HEK293 (cell line): ENCODE results near the gene XPNPEP1.

Source experiments
- KLF8 ChIP-seq: fragments of 450-650 bp; formaldehyde crosslinking; IDR thresholded peaks from 2 replicates; pipeline ENCODE4 v1.5.1; 2016; ENCODE audit warnings: missing biosample characterization, missing genetic modification characterization
- ZSCAN16 ChIP-seq: fragments of 450-650 bp; formaldehyde crosslinking; IDR thresholded peaks from 2 replicates; pipeline ENCODE4 v1.5.1; 2016; ENCODE audit warnings: missing biosample characterization, missing genetic modification characterization
- TF ChIP-seq, protein P1 (sequence below): fragments of 450-650 bp; formaldehyde crosslinking; IDR thresholded peaks from 2 replicates; pipeline ENCODE4 v1.5.1; 2016; ENCODE audit warnings: missing biosample characterization, missing genetic modification characterization
- TF ChIP-seq, protein P2 (sequence below): fragments of 450-650 bp; formaldehyde crosslinking; IDR thresholded peaks from 2 replicates; pipeline ENCODE4 v1.5.1; 2016; ENCODE audit warnings: missing biosample characterization, missing genetic modification characterization
- TF ChIP-seq, protein P3 (sequence below): fragments of 450-650 bp; formaldehyde crosslinking; IDR thresholded peaks from 2 replicates; pipeline ENCODE4 v1.5.1; 2016; ENCODE audit warnings: missing biosample characterization, missing genetic modification characterization
- TF ChIP-seq, protein P4 (sequence below): fragments of 450-650 bp; formaldehyde crosslinking; IDR thresholded peaks from 2 replicates; pipeline ENCODE4 v1.5.1; 2016; ENCODE audit warnings: missing biosample characterization, missing genetic modification characterization

DNA sequence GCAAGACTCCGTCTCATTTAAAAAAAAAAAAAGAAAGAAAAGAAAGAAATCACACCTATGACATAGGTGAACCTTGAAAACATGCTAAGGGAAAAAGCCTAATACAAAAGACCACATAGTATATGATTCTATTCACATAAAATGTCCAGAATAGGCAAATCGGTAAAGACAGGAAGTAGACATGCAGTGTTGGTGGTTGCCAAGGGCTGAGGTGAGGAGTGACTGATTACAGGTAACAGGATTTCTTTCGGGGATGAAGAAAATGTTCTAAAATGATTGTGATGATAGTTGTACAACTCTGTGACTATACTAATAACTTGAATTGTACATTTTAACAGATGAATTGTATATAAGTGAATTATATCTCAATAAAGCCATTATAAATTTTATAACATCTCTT is 3.3 kb downstream of the XPNPEP1 start:
- TF ChIP-seq, protein P1, sequence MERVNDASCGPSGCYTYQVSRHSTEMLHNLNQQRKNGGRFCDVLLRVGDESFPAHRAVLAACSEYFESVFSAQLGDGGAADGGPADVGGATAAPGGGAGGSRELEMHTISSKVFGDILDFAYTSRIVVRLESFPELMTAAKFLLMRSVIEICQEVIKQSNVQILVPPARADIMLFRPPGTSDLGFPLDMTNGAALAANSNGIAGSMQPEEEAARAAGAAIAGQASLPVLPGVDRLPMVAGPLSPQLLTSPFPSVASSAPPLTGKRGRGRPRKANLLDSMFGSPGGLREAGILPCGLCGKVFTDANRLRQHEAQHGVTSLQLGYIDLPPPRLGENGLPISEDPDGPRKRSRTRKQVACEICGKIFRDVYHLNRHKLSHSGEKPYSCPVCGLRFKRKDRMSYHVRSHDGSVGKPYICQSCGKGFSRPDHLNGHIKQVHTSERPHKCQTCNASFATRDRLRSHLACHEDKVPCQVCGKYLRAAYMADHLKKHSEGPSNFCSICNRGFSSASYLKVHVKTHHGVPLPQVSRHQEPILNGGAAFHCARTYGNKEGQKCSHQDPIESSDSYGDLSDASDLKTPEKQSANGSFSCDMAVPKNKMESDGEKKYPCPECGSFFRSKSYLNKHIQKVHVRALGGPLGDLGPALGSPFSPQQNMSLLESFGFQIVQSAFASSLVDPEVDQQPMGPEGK (tag by site-specific recombination), result no peak
- TF ChIP-seq KLF8 (tag by site-specific recombination) (no peak), ZSCAN16 (tag by site-specific recombination) (no peak)
- TF ChIP-seq, protein P2, sequence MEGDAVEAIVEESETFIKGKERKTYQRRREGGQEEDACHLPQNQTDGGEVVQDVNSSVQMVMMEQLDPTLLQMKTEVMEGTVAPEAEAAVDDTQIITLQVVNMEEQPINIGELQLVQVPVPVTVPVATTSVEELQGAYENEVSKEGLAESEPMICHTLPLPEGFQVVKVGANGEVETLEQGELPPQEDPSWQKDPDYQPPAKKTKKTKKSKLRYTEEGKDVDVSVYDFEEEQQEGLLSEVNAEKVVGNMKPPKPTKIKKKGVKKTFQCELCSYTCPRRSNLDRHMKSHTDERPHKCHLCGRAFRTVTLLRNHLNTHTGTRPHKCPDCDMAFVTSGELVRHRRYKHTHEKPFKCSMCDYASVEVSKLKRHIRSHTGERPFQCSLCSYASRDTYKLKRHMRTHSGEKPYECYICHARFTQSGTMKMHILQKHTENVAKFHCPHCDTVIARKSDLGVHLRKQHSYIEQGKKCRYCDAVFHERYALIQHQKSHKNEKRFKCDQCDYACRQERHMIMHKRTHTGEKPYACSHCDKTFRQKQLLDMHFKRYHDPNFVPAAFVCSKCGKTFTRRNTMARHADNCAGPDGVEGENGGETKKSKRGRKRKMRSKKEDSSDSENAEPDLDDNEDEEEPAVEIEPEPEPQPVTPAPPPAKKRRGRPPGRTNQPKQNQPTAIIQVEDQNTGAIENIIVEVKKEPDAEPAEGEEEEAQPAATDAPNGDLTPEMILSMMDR, result no peak
- TF ChIP-seq, protein P3, sequence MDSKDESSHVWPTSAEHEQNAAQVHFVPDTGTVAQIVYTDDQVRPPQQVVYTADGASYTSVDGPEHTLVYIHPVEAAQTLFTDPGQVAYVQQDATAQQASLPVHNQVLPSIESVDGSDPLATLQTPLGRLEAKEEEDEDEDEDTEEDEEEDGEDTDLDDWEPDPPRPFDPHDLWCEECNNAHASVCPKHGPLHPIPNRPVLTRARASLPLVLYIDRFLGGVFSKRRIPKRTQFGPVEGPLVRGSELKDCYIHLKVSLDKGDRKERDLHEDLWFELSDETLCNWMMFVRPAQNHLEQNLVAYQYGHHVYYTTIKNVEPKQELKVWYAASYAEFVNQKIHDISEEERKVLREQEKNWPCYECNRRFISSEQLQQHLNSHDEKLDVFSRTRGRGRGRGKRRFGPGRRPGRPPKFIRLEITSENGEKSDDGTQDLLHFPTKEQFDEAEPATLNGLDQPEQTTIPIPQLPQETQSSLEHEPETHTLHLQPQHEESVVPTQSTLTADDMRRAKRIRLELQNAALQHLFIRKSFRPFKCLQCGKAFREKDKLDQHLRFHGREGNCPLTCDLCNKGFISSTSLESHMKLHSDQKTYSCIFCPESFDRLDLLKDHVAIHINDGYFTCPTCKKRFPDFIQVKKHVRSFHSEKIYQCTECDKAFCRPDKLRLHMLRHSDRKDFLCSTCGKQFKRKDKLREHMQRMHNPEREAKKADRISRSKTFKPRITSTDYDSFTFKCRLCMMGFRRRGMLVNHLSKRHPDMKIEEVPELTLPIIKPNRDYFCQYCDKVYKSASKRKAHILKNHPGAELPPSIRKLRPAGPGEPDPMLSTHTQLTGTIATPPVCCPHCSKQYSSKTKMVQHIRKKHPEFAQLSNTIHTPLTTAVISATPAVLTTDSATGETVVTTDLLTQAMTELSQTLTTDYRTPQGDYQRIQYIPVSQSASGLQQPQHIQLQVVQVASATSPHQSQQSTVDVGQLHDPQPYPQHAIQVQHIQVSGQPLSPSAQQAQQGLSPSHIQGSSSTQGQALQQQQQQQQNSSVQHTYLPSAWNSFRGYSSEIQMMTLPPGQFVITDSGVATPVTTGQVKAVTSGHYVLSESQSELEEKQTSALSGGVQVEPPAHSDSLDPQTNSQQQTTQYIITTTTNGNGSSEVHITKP, result no peak
- TF ChIP-seq, protein P4, sequence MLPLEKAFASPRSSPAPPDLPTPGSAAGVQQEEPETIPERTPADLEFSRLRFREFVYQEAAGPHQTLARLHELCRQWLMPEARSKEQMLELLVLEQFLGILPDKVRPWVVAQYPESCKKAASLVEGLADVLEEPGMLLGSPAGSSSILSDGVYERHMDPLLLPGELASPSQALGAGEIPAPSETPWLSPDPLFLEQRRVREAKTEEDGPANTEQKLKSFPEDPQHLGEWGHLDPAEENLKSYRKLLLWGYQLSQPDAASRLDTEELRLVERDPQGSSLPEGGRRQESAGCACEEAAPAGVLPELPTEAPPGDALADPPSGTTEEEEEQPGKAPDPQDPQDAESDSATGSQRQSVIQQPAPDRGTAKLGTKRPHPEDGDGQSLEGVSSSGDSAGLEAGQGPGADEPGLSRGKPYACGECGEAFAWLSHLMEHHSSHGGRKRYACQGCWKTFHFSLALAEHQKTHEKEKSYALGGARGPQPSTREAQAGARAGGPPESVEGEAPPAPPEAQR (tag by site-specific recombination), result no peak
